Measurements from ENCODE around the gene HS1BP3. TPM values are rescaled to one million over a fixed set of nuclear protein-coding genes. Genes with fewer than 3 reads are reported as not detected.

The HS1BP3 gene
- total RNA-seq, 4 donors from 2014 or later, result 23.3 to 38.2 (median 34.2) TPM

GRCh38 chr2:20573620-20574422 lies 77.1 kb downstream of the HS1BP3 start:
- DNase-seq (ENCODE audit: low spot score in 2 of 2), result no peak
- 54% methylated on average over 10 of the region's 10 CpGs for WGBS
- Histone ChIP-seq H3K27me3 (no peaks in the 10 kb centered on the region), H3K27ac (peak overlapping the region; percentile 38), H3K9me3 (no peaks in the 10 kb centered on the region), H3K4me1 (peaks cover 53% of the 10 kb centered on the region), H3K36me3 (no peaks in the 10 kb centered on the region), H3K4me3 (no peak overlapping the region)
- TF ChIP-seq EP300 (IDR thresholded peaks at IDR 0.05) (no peak), POLR2A (IDR thresholded peaks at IDR 0.05) (no peak), POLR2AphosphoS5 (IDR thresholded peaks at IDR 0.05) (no peak), CTCF (IDR thresholded peaks at IDR 0.05) (no peak)

DNA sequence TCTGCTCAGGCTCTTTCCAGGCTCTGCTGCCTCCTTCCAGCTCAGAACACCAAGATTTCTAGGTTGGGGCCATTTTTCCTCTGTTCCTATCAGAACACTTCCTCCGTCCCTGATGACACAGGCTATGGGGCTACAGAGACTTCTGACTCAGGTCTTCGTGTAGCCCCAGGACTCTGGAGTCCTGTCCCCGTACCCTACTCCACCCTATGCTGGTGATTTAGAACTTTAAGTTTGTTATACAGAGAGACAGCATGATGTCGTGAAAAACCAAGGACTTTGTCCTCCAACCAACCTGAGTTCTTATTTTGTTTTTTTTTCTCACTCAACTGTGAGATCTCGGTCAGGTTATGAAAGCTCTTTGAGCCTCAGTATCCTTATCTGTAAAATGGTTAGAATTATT lies 78.7 kb downstream of the HS1BP3 start:
- WGBS, result 93% methylated on average over 5 of the region's 5 CpGs
- TF ChIP-seq POLR2AphosphoS5 (IDR thresholded peaks at IDR 0.05) (no peak), CTCF (IDR thresholded peaks at IDR 0.05) (no peak), EP300 (IDR thresholded peaks at IDR 0.05) (no peak), POLR2A (IDR thresholded peaks at IDR 0.05) (no peak)
- no peak for DNase-seq (ENCODE audit: low spot score in 2 of 2)

DNA sequence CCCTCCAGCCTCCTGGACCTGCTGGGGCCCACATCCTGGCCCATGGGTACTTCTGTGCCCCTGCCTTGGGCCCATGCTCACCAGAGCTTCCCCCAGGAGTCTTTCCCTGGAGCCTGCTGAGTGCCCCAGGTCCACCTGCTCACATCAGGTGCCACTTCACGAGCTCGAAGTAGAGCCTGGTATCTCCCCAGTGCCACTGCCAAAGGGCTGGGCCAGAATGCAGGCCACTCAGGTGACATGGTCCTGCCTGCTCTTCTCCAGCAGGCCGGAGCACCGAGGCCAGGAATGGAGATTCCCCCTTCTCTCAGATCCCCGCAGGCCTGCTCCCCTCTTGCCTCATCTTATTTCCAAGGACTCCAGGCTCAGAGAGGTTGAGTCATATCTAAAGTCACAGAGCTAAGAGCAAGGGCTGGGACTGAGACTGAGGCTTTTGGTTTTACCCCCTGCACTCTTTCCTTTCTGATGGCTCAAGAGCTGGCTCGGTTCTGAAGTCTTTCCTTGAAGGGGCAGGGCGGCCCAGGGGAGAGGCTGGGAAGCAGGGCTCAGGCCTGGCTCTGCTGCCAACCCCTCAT lies 79.2 kb downstream of the HS1BP3 start:
- H3K27ac ChIP-seq, result no peak overlapping the region
- no peaks in the 10 kb centered on the region for H3K27me3 ChIP-seq
- WGBS, result 97% methylated on average over 5 of the region's 7 CpGs

More for the DNA sequence above, 78.7 kb downstream of the HS1BP3 start:
- Histone ChIP-seq H3K27me3 (no peaks in the 10 kb centered on the region), H3K9me3 (no peaks in the 10 kb centered on the region), H3K36me3 (no peaks in the 10 kb centered on the region), H3K4me1 (peaks cover 51% of the 10 kb centered on the region), H3K27ac (no peak overlapping the region), H3K4me3 (no peak overlapping the region)

DNA sequence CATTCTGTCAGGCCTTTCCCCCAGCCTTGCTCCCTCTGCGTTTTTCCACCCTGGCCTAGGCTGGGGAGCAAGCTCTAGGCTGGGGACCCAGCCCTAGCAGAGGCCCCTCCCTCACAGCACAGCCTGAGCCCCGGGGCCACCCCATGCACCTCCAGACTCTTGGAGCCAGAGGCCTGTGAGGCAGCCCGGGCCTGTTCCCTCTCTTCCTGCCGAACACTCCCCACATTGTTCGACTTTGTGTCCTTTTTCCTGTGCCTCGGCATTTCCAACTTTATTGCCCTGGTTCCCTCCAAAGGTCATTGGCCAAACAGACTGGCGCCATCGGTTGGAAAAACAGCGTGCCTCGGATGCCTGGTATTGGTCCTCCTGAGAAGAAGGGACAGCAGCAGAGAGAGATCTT lies 79.7 kb downstream of the HS1BP3 start:
- no peak for TF ChIP-seq POLR2A (IDR thresholded peaks at IDR 0.05)
- no peak for TF ChIP-seq CTCF (IDR thresholded peaks at IDR 0.05)
- TF ChIP-seq EP300 (IDR thresholded peaks at IDR 0.05), result no peak
- no peak for TF ChIP-seq POLR2AphosphoS5 (IDR thresholded peaks at IDR 0.05)
- no peaks in the 10 kb centered on the region for H3K36me3 ChIP-seq
- no peak for DNase-seq (ENCODE audit: low spot score in 2 of 2)
- no peaks in the 10 kb centered on the region for H3K27me3 ChIP-seq
- WGBS, result 82% methylated on average over 10 of the region's 10 CpGs
- no peaks in the 10 kb centered on the region for H3K9me3 ChIP-seq
- peaks cover 47% of the 10 kb centered on the region for H3K4me1 ChIP-seq
- no peak overlapping the region for H3K27ac ChIP-seq
- H3K4me3 ChIP-seq, result no peak overlapping the region

More for the DNA sequence above, 79.2 kb downstream of the HS1BP3 start:
- no peaks in the 10 kb centered on the region for H3K36me3 ChIP-seq
- no peaks in the 10 kb centered on the region for H3K9me3 ChIP-seq
- no peak for TF ChIP-seq CTCF (IDR thresholded peaks at IDR 0.05)
- no peak for TF ChIP-seq POLR2AphosphoS5 (IDR thresholded peaks at IDR 0.05)
- no peak for TF ChIP-seq EP300 (IDR thresholded peaks at IDR 0.05)
- TF ChIP-seq POLR2A (IDR thresholded peaks at IDR 0.05), result no peak
- DNase-seq (ENCODE audit: low spot score in 2 of 2), result no peak
- H3K4me3 ChIP-seq, result no peak overlapping the region
- peaks cover 46% of the 10 kb centered on the region for H3K4me1 ChIP-seq

GRCh38 chr2:20570249-20570648 lies 80.6 kb downstream of the HS1BP3 start:
- H3K27me3 ChIP-seq, result no peaks in the 10 kb centered on the region
- H3K9me3 ChIP-seq, result no peaks in the 10 kb centered on the region
- H3K27ac ChIP-seq, result no peak overlapping the region
- peaks cover 57% of the 10 kb centered on the region for H3K4me1 ChIP-seq
- no peaks in the 10 kb centered on the region for H3K36me3 ChIP-seq
- no peak overlapping the region for H3K4me3 ChIP-seq
- no peak for TF ChIP-seq CTCF (IDR thresholded peaks at IDR 0.05)
- no peak for TF ChIP-seq EP300 (IDR thresholded peaks at IDR 0.05)
- no peak for TF ChIP-seq POLR2A (IDR thresholded peaks at IDR 0.05)
- TF ChIP-seq POLR2AphosphoS5 (IDR thresholded peaks at IDR 0.05), result no peak
- 94% methylated on average over 6 of the region's 6 CpGs for WGBS
- DNase-seq (ENCODE audit: low spot score in 2 of 2), result no peak
